CD4-positive, alpha-beta T cell treated with Interferon alpha-2 for 1 hour (primary cell): ENCODE measurements around the gene SSBP3.

Experiments
- DNase-seq, 2 donors: peaks; one replicate each; pipeline ENCODE4 v3.0.0-alpha.2; 2020 to 2022

SSBP3 gene

GRCh38 chr1:54260810-54261209 lies 145.4 kb downstream of the SSBP3 start:
- DNase-seq, result no peak

GRCh38 chr1:54259546-54260140 lies 146.6 kb downstream of the SSBP3 start:
- no peak for DNase-seq

- no peak for DNase-seq
These were observed 148.3 kb downstream of the SSBP3 start for GRCh38 chr1:54257876-54258275.

- DNase-seq, result no peak
These were observed 148.9 kb downstream of the SSBP3 start for GRCh38 chr1:54257346-54257620.

- DNase-seq, result no peak
These were observed 149.5 kb downstream of the SSBP3 start for GRCh38 chr1:54256522-54257345.

GRCh38 chr1:54255026-54255702 lies 151.0 kb downstream of the SSBP3 start:
- no peak for DNase-seq

GRCh38 chr1:54254055-54254454 lies 152.1 kb downstream of the SSBP3 start:
- no peak for DNase-seq

- DNase-seq, result no peak
These were observed 152.7 kb downstream of the SSBP3 start for GRCh38 chr1:54253480-54253879.

- no peak for DNase-seq
These were observed 153.7 kb downstream of the SSBP3 start for GRCh38 chr1:54252371-54252936.

GRCh38 chr1:54250670-54251069 lies 155.5 kb downstream of the SSBP3 start:
- DNase-seq, result no peak

GRCh38 chr1:54249819-54250435 lies 156.3 kb downstream of the SSBP3 start:
- DNase-seq, result no peak

- no peak for DNase-seq
These were observed 157.2 kb downstream of the SSBP3 start for GRCh38 chr1:54248966-54249365.

GRCh38 chr1:54247863-54248515 lies 158.2 kb downstream of the SSBP3 start:
- no peak for DNase-seq

- no peak for DNase-seq
These were observed 160.0 kb downstream of the SSBP3 start for GRCh38 chr1:54246116-54246721.

GRCh38 chr1:54245501-54245900 lies 160.7 kb downstream of the SSBP3 start:
- DNase-seq, result no peak

- DNase-seq, result no peak
These were observed 161.5 kb downstream of the SSBP3 start for GRCh38 chr1:54244655-54245054.

GRCh38 chr1:54243022-54243421 lies 163.2 kb downstream of the SSBP3 start:
- no peak for DNase-seq

- no peak for DNase-seq
These were observed 164.8 kb downstream of the SSBP3 start for GRCh38 chr1:54241364-54241763.

GRCh38 chr1:54240741-54241335 lies 165.4 kb downstream of the SSBP3 start:
- no peak for DNase-seq

- DNase-seq, result no peak
These were observed 166.6 kb downstream of the SSBP3 start for GRCh38 chr1:54239631-54240031.

- no peak for DNase-seq
These were observed 167.2 kb downstream of the SSBP3 start for GRCh38 chr1:54239035-54239383.
